Smooth muscle cell (in vitro differentiated cells): ENCODE data around the gene EI24. TPM values are rescaled to one million over a fixed set of nuclear protein-coding genes. Genes with fewer than 3 reads are reported as not detected.
"Not testable (repeated sequence)": the region's sequence is repeated elsewhere in the genome, so short reads cannot be mapped to it uniquely, and the experiment has no call there.

Source experiments
- DNase-seq: peaks from one replicate; lab custom pipeline; 2025; ENCODE audit not compliant: unreplicated experiment; lab: John Stamatoyannopoulos, UW
- H2AFZ ChIP-seq: fragments of 200-600 bp; sonication (generic); 2 replicates; pipeline ENCODE4 v1.6.0; 2016; ENCODE audit warnings: antibody characterized with exemption, low read depth, mild to moderate bottlenecking
- H3F3A ChIP-seq: fragments of 200-600 bp; sonication (generic); 2 replicates; pipeline ENCODE4 v1.6.0; 2017; ENCODE audit warnings: antibody characterized with exemption, low read depth
- H3K27ac ChIP-seq: fragments of 200-600 bp; sonication (generic); 2 replicates; pipeline ENCODE4 v1.5.1; 2016; ENCODE audit warnings: low read depth, mild to moderate bottlenecking
- H3K27me3 ChIP-seq: fragments of 200-600 bp; sonication (generic); 2 replicates; pipeline ENCODE4 v1.6.1; 2016; ENCODE audit warnings: low read depth, mild to moderate bottlenecking
- H3K36me3 ChIP-seq: fragments of 200-600 bp; sonication (generic); 2 replicates; pipeline ENCODE4 v1.5.1; 2016; ENCODE audit warnings: low read depth
- H3K4me1 ChIP-seq: fragments of 200-600 bp; sonication (generic); 2 replicates; pipeline ENCODE4 v1.5.1; 2016; ENCODE audit warnings: low read depth
- H3K4me2 ChIP-seq: fragments of 200-600 bp; sonication (generic); 2 replicates; pipeline ENCODE4 v1.6.0; 2016; ENCODE audit warnings: mild to moderate bottlenecking
- H3K4me3 ChIP-seq: fragments of 200-600 bp; sonication (generic); 2 replicates; pipeline ENCODE4 v1.5.1; 2016; ENCODE audit warnings: mild to moderate bottlenecking
- H3K79me2 ChIP-seq: fragments of 200-600 bp; sonication (generic); 2 replicates; pipeline ENCODE4 v1.6.0; 2016; ENCODE audit warnings: low read depth, mild to moderate bottlenecking
- H3K9ac ChIP-seq: fragments of 200-600 bp; sonication (generic); 2 replicates; pipeline ENCODE4 v1.6.0; 2016; ENCODE audit warnings: low read depth
- H3K9me3 ChIP-seq: fragments of 200-600 bp; sonication (generic); replicated peaks from 2 replicates; pipeline ENCODE4 v1.5.1; 2016; ENCODE audit warnings: low read depth
- H4K20me1 ChIP-seq: fragments of 200-600 bp; sonication (generic); 2 replicates; pipeline ENCODE4 v1.6.0; 2016; ENCODE audit warnings: low read depth
- WGBS: methylation state at CpG from one replicate; pipeline ENCODE4 v1.1.7; 2016; ENCODE audit warnings: low lambda C conversion rate; 5-methylcytosine and 5-hydroxymethylcytosine counted together
- polyA plus RNA-seq: library from polyadenylated mRNA; unstranded; fragments of >200 nt; fragmentation: Nextera tagmentation; extraction: Ambion mirVana; gene quantifications from 2 replicates; pipeline ENCODE4 v1.2.1, GENCODE V29; 2016
- total RNA-seq: library from RNA; depleted of rRNA; stranded (reverse); fragments of >200 nt; gene quantifications from 2 replicates; pipeline ENCODE4 v1.2.3, GENCODE V29; 2014
- TF ChIP-seq, protein P1 (sequence below): fragments of 200-600 bp; sonication (generic); IDR thresholded peaks from 2 replicates; pipeline ENCODE4 v1.5.1; 2017; ENCODE audit warnings: borderline replicate concordance, mild to moderate bottlenecking, antibody characterized with exemption; ENCODE audit not compliant: insufficient read depth, poor library complexity, severe bottlenecking

Gene EI24
- total and polyA plus RNA-seq, 2 experiments from 2014 or later = 130 to 154 TPM

DNA sequence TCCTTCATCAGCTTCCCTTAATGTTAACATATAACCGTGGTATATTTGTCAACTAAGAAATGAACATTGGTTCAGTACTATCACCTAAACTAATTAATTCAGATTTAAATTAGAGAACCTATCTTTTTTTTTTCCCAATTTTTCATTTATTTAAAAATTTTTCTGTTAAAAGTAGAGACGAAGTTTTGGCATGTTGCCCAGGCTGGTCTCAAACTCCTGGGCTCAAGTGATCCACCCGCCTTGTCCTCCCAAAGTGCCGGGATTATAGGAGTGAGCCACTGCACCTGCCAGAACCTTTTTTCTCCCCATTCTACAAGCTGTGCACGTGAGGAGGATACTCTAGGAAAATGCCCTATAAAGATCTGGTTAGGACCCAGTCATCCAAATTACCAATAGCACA is 3.6 kb downstream of the EI24 start:
- no peak overlapping the region for H3K4me2 ChIP-seq
- peaks cover 21% of the 10 kb centered on the region for H3K36me3 ChIP-seq
- H3K27me3 ChIP-seq = no peaks in the 10 kb centered on the region
- no peak overlapping the region for H3K4me3 ChIP-seq
- peaks cover 12% of the 10 kb centered on the region for H3K4me1 ChIP-seq
- H3K79me2 ChIP-seq = peaks cover 33% of the 10 kb centered on the region
- H3K27ac ChIP-seq = no peak overlapping the region
- no peak for DNase-seq
- no peaks in the 10 kb centered on the region for H3F3A ChIP-seq
- H4K20me1 ChIP-seq = no peaks in the 10 kb centered on the region
- TF ChIP-seq, protein P1, sequence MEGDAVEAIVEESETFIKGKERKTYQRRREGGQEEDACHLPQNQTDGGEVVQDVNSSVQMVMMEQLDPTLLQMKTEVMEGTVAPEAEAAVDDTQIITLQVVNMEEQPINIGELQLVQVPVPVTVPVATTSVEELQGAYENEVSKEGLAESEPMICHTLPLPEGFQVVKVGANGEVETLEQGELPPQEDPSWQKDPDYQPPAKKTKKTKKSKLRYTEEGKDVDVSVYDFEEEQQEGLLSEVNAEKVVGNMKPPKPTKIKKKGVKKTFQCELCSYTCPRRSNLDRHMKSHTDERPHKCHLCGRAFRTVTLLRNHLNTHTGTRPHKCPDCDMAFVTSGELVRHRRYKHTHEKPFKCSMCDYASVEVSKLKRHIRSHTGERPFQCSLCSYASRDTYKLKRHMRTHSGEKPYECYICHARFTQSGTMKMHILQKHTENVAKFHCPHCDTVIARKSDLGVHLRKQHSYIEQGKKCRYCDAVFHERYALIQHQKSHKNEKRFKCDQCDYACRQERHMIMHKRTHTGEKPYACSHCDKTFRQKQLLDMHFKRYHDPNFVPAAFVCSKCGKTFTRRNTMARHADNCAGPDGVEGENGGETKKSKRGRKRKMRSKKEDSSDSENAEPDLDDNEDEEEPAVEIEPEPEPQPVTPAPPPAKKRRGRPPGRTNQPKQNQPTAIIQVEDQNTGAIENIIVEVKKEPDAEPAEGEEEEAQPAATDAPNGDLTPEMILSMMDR = no peak
- H3K9me3 ChIP-seq = no peaks in the 10 kb centered on the region
- H3K9ac ChIP-seq = no peak overlapping the region
- WGBS = 90% methylated on average over 5 of the region's 5 CpGs
- no peak overlapping the region for H2AFZ ChIP-seq

GRCh38 chr11:125577181-125577580 is 7.9 kb downstream of the EI24 start:
- not testable (repeated sequence) for H3K4me1 ChIP-seq, H3K9me3 ChIP-seq, H4K20me1 ChIP-seq, H3K4me3 ChIP-seq, H3K27ac ChIP-seq, H2AFZ ChIP-seq, H3K79me2 ChIP-seq, H3K27me3 ChIP-seq, H3K4me2 ChIP-seq, H3F3A ChIP-seq, DNase-seq, H3K9ac ChIP-seq
- 97% methylated on average over 14 of the region's 14 CpGs for WGBS
- H3K36me3 ChIP-seq = peaks cover 44% of the 10 kb centered on the region

DNA sequence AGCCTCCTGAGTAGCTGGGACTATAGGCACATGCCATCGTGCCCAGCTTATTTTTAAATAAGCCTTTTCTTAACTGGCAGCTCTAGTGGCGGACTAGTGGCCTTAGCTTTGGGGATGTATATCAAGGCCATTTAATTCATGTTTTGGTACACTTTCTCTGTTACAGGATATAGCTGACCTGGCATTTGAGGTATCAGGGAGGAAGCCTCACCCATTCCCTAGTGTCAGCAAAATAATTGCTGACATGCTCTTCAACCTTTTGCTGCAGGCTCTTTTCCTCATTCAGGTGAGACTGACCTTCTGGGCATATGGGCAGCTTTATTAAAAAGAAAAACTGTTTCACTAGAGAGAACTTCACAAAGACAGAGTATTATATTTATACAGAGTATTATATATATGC is 9.5 kb downstream of the EI24 start:
- H3K4me2 ChIP-seq = no peak overlapping the region
- H3K9ac ChIP-seq = no peak overlapping the region
- H3K79me2 ChIP-seq = no peaks in the 10 kb centered on the region
- 96% methylated on average over 2 of the region's 2 CpGs for WGBS
- H3K9me3 ChIP-seq = no peaks in the 10 kb centered on the region
- H2AFZ ChIP-seq = no peak overlapping the region
- H3K36me3 ChIP-seq = peaks cover 44% of the 10 kb centered on the region
- no peak overlapping the region for H3K27ac ChIP-seq
- DNase-seq = no peak
- TF ChIP-seq, protein P1 = no peak
- no peaks in the 10 kb centered on the region for H3F3A ChIP-seq
- H3K4me1 ChIP-seq = no peaks in the 10 kb centered on the region
- no peaks in the 10 kb centered on the region for H3K27me3 ChIP-seq
- H4K20me1 ChIP-seq = no peaks in the 10 kb centered on the region
- no peak overlapping the region for H3K4me3 ChIP-seq

DNA sequence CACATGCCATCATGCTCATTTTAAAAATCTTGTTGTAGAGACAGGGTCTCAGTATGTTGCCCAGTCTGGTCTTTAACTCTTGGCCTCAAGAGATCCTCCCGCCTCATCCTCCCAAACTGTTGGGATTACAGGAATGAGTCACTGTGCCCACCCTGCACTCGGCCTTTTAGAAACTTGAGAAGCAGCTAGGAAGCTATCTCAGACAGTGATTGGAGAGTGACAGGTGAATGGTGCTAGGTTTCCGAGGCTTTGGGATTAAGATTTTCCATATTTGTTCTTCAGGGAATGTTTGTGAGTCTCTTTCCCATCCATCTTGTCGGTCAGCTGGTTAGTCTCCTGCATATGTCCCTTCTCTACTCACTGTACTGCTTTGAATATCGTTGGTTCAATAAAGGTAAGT is 10.5 kb downstream of the EI24 start:
- Histone ChIP-seq H2AFZ (no peak overlapping the region), H3K27ac (no peak overlapping the region), H3K79me2 (no peaks in the 10 kb centered on the region), H3K27me3 (no peaks in the 10 kb centered on the region), H3K9ac (no peak overlapping the region), H3K36me3 (peaks cover 41% of the 10 kb centered on the region), H3K4me2 (no peak overlapping the region), H3K4me1 (no peaks in the 10 kb centered on the region), H4K20me1 (no peaks in the 10 kb centered on the region), H3K9me3 (no peaks in the 10 kb centered on the region), H3F3A (no peaks in the 10 kb centered on the region), H3K4me3 (no peak overlapping the region)
- no peak for DNase-seq
- TF ChIP-seq, protein P1 = no peak
- WGBS = 93% methylated on average over 5 of the region's 5 CpGs
